Tibial artery (tissue), 4 donors: ENCODE results near the gene EPHA10.

Experiments used
- DNase-seq, 2 donors: peaks; one replicate each; pipeline ENCODE4 v3.0.0-alpha.2; 2019
- H3K27ac ChIP-seq, 2 donors: fragments of 200-600 bp; sonication (generic) in 1 of 2; 1 replicate in 1 of 2; 2 replicates in 1 of 2; pipeline ENCODE4 v1.5.1; 2018 to 2019; ENCODE audit warnings: mild to moderate bottlenecking in 1 of 2
- H3K27me3 ChIP-seq, 2 donors: fragments of 200-600 bp; sonication (generic) in 1 of 2; one replicate each; pipeline versions ENCODE4 v1.5.1 to v1.6.0; 2016 to 2019
- H3K36me3 ChIP-seq, 3 donors: fragments of 200-600 bp; sonication (generic) in 2 of 3; one replicate each; pipeline ENCODE4 v1.5.1; 2016 to 2019; ENCODE audit warnings: mild to moderate bottlenecking in 2 of 3
- H3K4me1 ChIP-seq, 4 donors: fragments of 200-600 bp; sonication (generic) in 2 of 4; 1 replicate in 3 of 4; 2 replicates in 1 of 4; pipeline ENCODE4 v1.5.1; 2016 to 2019
- H3K4me3 ChIP-seq, 2 donors: fragments of 200-600 bp; sonication (generic) in 1 of 2; 1 replicate in 1 of 2; 2 replicates in 1 of 2; pipeline ENCODE4 v1.5.1; 2018 to 2019; ENCODE audit warnings: mild to moderate bottlenecking in 2 of 2
- H3K9me3 ChIP-seq, 3 donors: fragments of 200-600 bp; sonication (generic) in 1 of 3; one replicate each; pipeline ENCODE4 v1.5.1; 2016 to 2019
- CTCF ChIP-seq, 2 experiments: fragments of 200-600 bp in 1 of 2; fragments of 450-650 bp in 1 of 2; IDR thresholded peaks; one replicate each; pipeline ENCODE4 v1.5.1; 2017 to 2019; ENCODE audit warnings: antibody characterized with exemption in 2 of 2, mild to moderate bottlenecking in 1 of 2, moderate library complexity in 1 of 2
- intact Hi-C: fragments of 100-400 bp; cut with DNase I; formaldehyde crosslinking; loops from one replicate; pipeline ENCODE4 v1.15.0; 2023; ENCODE audit warnings: low total_unique reads

EPHA10 gene

GRCh38 chr1:37759451-37759850 lies 5.5 kb downstream of the EPHA10 start:
- no peaks in the 10 kb centered on the region for H3K9me3 ChIP-seq
- intact Hi-C loops, result no loop called here
- H3K27me3 ChIP-seq, result peaks cover 0 to 73% of the 10 kb centered on the region in 2 donors
- TF ChIP-seq CTCF (IDR thresholded peaks at IDR 0.05), result no peak
- DNase-seq, result no peak
- H3K27ac ChIP-seq, result no peak overlapping the region
- H3K4me1 ChIP-seq, result no peaks in the 10 kb centered on the region
- no peak overlapping the region for H3K4me3 ChIP-seq
- H3K36me3 ChIP-seq, result no peaks in the 10 kb centered on the region

DNA sequence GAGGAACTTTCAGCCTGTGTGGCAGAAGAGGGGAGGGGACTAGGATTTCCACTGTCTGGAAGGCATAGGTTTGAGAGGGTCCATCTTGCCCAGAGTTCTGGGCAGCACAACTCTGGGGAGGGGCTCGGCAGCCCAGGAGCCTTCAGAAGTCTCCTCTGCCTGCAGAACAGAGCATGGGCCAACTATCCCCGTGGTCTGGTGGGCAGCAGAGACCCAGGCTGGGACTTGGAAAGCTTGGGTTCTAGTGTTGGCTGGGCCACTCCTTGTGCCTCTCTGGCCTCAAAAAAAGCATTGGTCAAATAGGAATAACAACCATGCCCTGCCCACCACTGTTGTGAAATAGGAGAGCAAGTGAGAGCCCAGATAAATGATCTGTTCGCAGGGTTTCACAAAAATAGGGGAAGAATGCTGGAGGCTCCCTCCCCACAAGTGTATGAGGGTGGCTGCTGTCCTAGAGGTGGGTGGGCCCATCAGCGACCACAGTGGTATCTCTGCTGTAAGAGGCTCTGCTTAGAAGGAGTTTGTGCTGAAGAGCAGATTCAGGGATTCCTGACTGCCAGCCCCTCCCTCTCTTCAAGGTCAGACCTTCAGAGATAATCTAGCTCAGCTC lies 8.9 kb downstream of the EPHA10 start:
- no peak for DNase-seq
- H3K36me3 ChIP-seq, result no peaks in the 10 kb centered on the region
- intact Hi-C loops, result no loop called here
- peaks cover 0 to 16% (median 5%) of the 10 kb centered on the region in 4 donors for H3K4me1 ChIP-seq
- no peaks in the 10 kb centered on the region for H3K9me3 ChIP-seq
- no peak overlapping the region for H3K4me3 ChIP-seq
- H3K27ac ChIP-seq, result no peak overlapping the region
- TF ChIP-seq CTCF (IDR thresholded peaks at IDR 0.05), result no peak
- H3K27me3 ChIP-seq, result peaks cover 0 to 74% of the 10 kb centered on the region in 2 donors

- H3K27me3 ChIP-seq, result peaks cover 0 to 81% of the 10 kb centered on the region in 2 donors
- no peak for DNase-seq
Observed at GRCh38 chr1:37755290-37755689, 9.6 kb downstream of the EPHA10 start.

GRCh38 chr1:37753473-37754321 lies 11.2 kb downstream of the EPHA10 start:
- Histone ChIP-seq H3K27me3 (peaks cover 0 to 78% of the 10 kb centered on the region in 2 donors), H3K4me1 (peaks cover 0 to 16% (median 5%) of the 10 kb centered on the region in 4 donors), H3K36me3 (no peaks in the 10 kb centered on the region), H3K4me3 (peak overlapping the region in 1 of 2 donors; percentile 36), H3K27ac (no peak overlapping the region), H3K9me3 (no peaks in the 10 kb centered on the region)
- DNase-seq, result no peak
- intact Hi-C loops, result no loop called here
- no peak for TF ChIP-seq CTCF (IDR thresholded peaks at IDR 0.05)

More at GRCh38 chr1:37755290-37755689, 9.6 kb downstream of the EPHA10 start:
- H3K36me3 ChIP-seq, result no peaks in the 10 kb centered on the region
- no peaks in the 10 kb centered on the region for H3K9me3 ChIP-seq
- H3K4me1 ChIP-seq, result peaks cover 0 to 16% (median 5%) of the 10 kb centered on the region in 4 donors
- no peak overlapping the region for H3K27ac ChIP-seq
- H3K4me3 ChIP-seq, result no peak overlapping the region
- intact Hi-C loops, result no loop called here
- no peak for TF ChIP-seq CTCF (IDR thresholded peaks at IDR 0.05)

DNA sequence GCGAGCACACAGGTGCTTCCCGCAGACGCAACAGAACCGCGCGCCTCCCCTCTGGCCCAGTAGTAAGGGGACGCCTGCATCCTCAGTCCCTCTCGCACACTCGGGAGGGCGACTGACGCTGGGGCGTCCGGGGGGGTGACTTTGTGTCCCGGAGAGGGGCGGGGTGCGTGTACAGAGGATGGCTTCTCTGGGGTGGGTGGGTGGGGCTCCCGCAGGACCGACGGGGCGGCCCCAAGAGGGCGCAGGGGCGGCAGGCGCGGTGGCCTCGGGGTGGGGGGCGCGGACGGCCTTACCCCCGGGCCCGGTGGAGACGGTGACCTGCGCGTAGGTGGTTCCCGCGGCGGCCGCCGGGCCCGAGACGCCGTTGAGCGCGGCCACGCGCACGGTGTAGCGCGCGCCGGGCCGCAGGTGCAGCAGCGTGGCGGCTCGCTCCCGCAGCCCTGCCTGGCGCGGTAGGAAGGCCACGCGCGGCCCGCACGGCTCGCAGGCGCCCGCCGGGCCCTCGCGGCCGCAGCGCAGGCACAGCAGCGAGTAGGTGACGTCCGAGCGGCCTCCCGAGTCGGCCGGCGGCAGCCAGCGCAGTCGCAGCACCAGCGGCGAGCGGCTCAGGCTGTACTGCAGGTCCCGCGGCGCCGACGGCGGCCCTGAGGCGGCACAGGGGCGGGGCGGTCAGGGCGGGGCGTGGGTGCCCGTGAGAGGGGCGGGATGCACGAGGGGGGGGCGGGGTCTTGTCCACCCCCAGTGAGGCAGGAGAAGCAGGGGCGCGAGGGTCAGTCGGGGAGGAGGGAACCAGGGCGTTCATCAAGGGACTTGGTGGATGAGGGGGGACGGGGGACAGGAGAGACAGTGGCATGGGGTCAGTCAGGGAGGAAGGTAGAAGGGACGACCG lies 12.1 kb downstream of the EPHA10 start:
- Histone ChIP-seq H3K36me3 (no peaks in the 10 kb centered on the region), H3K4me1 (peaks cover 0 to 16% (median 5%) of the 10 kb centered on the region in 4 donors), H3K4me3 (peak overlapping the region; percentile 16 to 36), H3K9me3 (peaks cover 0 to 1% (median 0%) of the 10 kb centered on the region in 3 donors), H3K27ac (no peak overlapping the region), H3K27me3 (peaks cover 0 to 76% of the 10 kb centered on the region in 2 donors)
- TF ChIP-seq CTCF (IDR thresholded peaks at IDR 0.05), result no peak
- DNase-seq, result no peak
- intact Hi-C loops, result no loop called here
